Endothelial cell of umbilical vein (primary cell): ENCODE measurements around the gene DNAH10. TPM values are rescaled to one million over a fixed set of nuclear protein-coding genes. Genes with fewer than 3 reads are reported as not detected.
A peak's percentile ranks its signal among the peaks of the same experiment; 100 is the strongest.

Source experiments
- BruUV-seq: library from RNA; stranded (reverse); fragments of 400-500 nt; replicated peaks from 2 replicates; lab custom pipeline; 2021; lab: Mats Ljungman, UMichigan
- CTCF ChIA-PET: fragments of 300-600, 350-600 bp; sonication (Branson Sonifier 250); formaldehyde crosslinking; loops from one replicate; lab custom pipeline; 2021; ENCODE audit warnings: antibody characterized with exemption, inconsistent platforms; lab: Charles Lee
- POLR2A ChIA-PET: fragments of 300-600, 350-600 bp; sonication (Branson Sonifier 250); formaldehyde crosslinking; loops from one replicate; lab custom pipeline; 2021; ENCODE audit warnings: antibody characterized with exemption, inconsistent platforms; lab: Charles Lee
- DNase-seq: peaks from one replicate; pipeline ENCODE4 v3.0.0-alpha.2; 2011; ENCODE audit warnings: low read depth, low spot score
- FAIRE-seq: peaks from 2 replicates; lab custom pipeline; 2011; peaks lifted over from hg19 to GRCh38; lab: Jason Lieb, UNC
- H2AFZ ChIP-seq: 2 replicates; pipeline ENCODE4 v1.6.0; 2012; ENCODE audit warnings: low read depth, low read length, control low read depth, inconsistent platforms
- H3K27ac ChIP-seq: 2 replicates; pipeline ENCODE4 v1.5.1; 2011; ENCODE audit warnings: low read depth, mild to moderate bottlenecking, control low read depth, low read length, moderate library complexity; ENCODE audit not compliant: insufficient read depth
- H3K27me3 ChIP-seq, 2 experiments: 2 replicates each; pipeline versions ENCODE4 v1.6.0 to v1.6.1; 2011; ENCODE audit warnings: low read length in 2 of 2, mixed read lengths in 1 of 2; ENCODE audit not compliant: control insufficient read depth in 2 of 2, insufficient read depth in 2 of 2
- H3K36me3 ChIP-seq, 2 experiments: 2 replicates in 1 of 2; 3 replicates in 1 of 2; pipeline ENCODE4 v1.5.1; 2011; ENCODE audit warnings: low read length in 2 of 2, mild to moderate bottlenecking in 1 of 2, moderate library complexity in 1 of 2; ENCODE audit not compliant: control insufficient read depth in 2 of 2, insufficient read depth in 2 of 2; ENCODE audit errors: extremely low read depth in 1 of 2
- H3K4me1 ChIP-seq: 3 replicates; pipeline ENCODE4 v1.5.1; 2011; ENCODE audit warnings: mild to moderate bottlenecking, low read length; ENCODE audit not compliant: control insufficient read depth, insufficient read depth; ENCODE audit errors: extremely low read depth
- H3K4me2 ChIP-seq: 2 replicates; pipeline ENCODE4 v1.6.1; 2011; ENCODE audit warnings: low read length, control low read depth, mixed read lengths; ENCODE audit not compliant: insufficient read depth
- H3K4me3 ChIP-seq, 3 experiments: fragments of 200-600 bp in 1 of 3; sonication (generic), shearing (Covaris generic) in 1 of 3; replicated peaks in 1 of 3; 2 replicates each; pipeline ENCODE4 v1.5.1; 2011 to 2016; ENCODE audit warnings: control low read depth in 3 of 3, low read length in 3 of 3, mild to moderate bottlenecking in 2 of 3, inconsistent platforms in 1 of 3, low read depth in 1 of 3, moderate library complexity in 1 of 3; ENCODE audit not compliant: insufficient read depth in 1 of 3
- H3K79me2 ChIP-seq: 2 replicates; pipeline ENCODE4 v1.6.0; 2012; ENCODE audit warnings: low read length, inconsistent platforms; ENCODE audit not compliant: control insufficient read depth, insufficient read depth
- H3K9ac ChIP-seq: replicated peaks from 2 replicates; pipeline ENCODE3; 2011; ENCODE audit warnings: low read length, control low read depth; ENCODE audit not compliant: insufficient read depth; ENCODE audit errors: extremely low read depth
- H3K9me1 ChIP-seq: replicated peaks from 3 replicates; pipeline ENCODE4 v1.6.0; 2011; ENCODE audit warnings: mild to moderate bottlenecking, low read length; ENCODE audit not compliant: control insufficient read depth, insufficient read depth; ENCODE audit errors: extremely low read depth
- H3K9me3 ChIP-seq: replicated peaks from 2 replicates; pipeline ENCODE4 v1.5.1; 2012; ENCODE audit warnings: low read length, inconsistent platforms; ENCODE audit not compliant: control insufficient read depth, insufficient read depth
- H4K20me1 ChIP-seq: replicated peaks from 2 replicates; pipeline ENCODE3; 2011; ENCODE audit warnings: mild to moderate bottlenecking, low read length; ENCODE audit not compliant: control insufficient read depth, insufficient read depth; ENCODE audit errors: extremely low read depth
- EZH2 ChIP-seq: IDR thresholded peaks from 2 replicates; pipeline ENCODE4 v1.6.1; 2012; ENCODE audit warnings: borderline replicate concordance, low read depth, mild to moderate bottlenecking, moderate library complexity, low read length, inconsistent platforms; ENCODE audit not compliant: severe bottlenecking
- FOS ChIP-seq: IDR thresholded peaks from 2 replicates; pipeline ENCODE4 v1.6.1; 2011; ENCODE audit warnings: mild to moderate bottlenecking, low read length, moderate library complexity, borderline replicate concordance; ENCODE audit not compliant: insufficient read depth
- GATA2 ChIP-seq: IDR thresholded peaks from 2 replicates; pipeline ENCODE4 v1.7.0; 2011; ENCODE audit warnings: low read depth, mild to moderate bottlenecking, moderate library complexity, mixed read lengths, low read length; ENCODE audit not compliant: insufficient read length, insufficient read depth
- JUN ChIP-seq: IDR thresholded peaks from 2 replicates; pipeline ENCODE4 v1.6.1; 2011; ENCODE audit warnings: borderline replicate concordance, low read depth; ENCODE audit not compliant: insufficient read length, insufficient read depth
- MYC ChIP-seq: IDR thresholded peaks from one replicate; pipeline ENCODE4 v1.6.1; 2011; ENCODE audit warnings: mild to moderate bottlenecking, low read depth, low read length
- POLR2A ChIP-seq: IDR thresholded peaks from 2 replicates; pipeline ENCODE4 v1.6.1; 2012; ENCODE audit warnings: low read depth, mild to moderate bottlenecking, control low read depth, low read length
- POLR2AphosphoS5 ChIP-seq: IDR thresholded peaks from 2 replicates; pipeline ENCODE4 v1.6.1; 2012; ENCODE audit warnings: low read depth, mild to moderate bottlenecking, control low read depth, low read length, moderate library complexity; ENCODE audit not compliant: insufficient read depth
- dilution Hi-C: fragments of 300-500 bp; cut with MboI; formaldehyde crosslinking; loops from one replicate; pipeline ENCODE4 v1.15.0; 2019; ENCODE audit warnings: low sequenced_read_pairs; ENCODE audit not compliant: extremely low pct_ligation_motif_present
- intact Hi-C: fragments of 100-400 bp; cut with micrococcal nuclease; formaldehyde crosslinking; loops from one replicate; pipeline ENCODE4 v1.10.0; 2022
- polyA plus RNA-seq, 4 experiments: library from polyadenylated mRNA; depleted of rRNA in 3 of 4; stranded (reverse) in 3 of 4; unstranded in 1 of 4; fragments of >200 nt; gene quantifications; 2 replicates each; pipeline versions ENCODE4 v1.2.1 to v1.2.3, GENCODE V29; 2011 to 2012; ENCODE audit warnings: missing spikeins in 1 of 4
- total RNA-seq: library from RNA; stranded (reverse); gene quantifications from 2 replicates; pipeline ENCODE4 v1.2.3, GENCODE V29; 2021
- TF ChIP-seq, protein P1 (sequence below): IDR thresholded peaks from 2 replicates; pipeline ENCODE4 v1.6.1; 2011; ENCODE audit not compliant: insufficient read depth, insufficient read length
- TF ChIP-seq, protein P2 (sequence below), 2 donors: IDR thresholded peaks; 1 replicate in 1 of 2; 2 replicates in 1 of 2; pipeline ENCODE4 v1.5.1; 2011; ENCODE audit warnings: low read length in 2 of 2, mild to moderate bottlenecking in 2 of 2, moderate library complexity in 2 of 2, control low read depth in 1 of 2, inconsistent platforms in 1 of 2, low read depth in 1 of 2; ENCODE audit not compliant: insufficient read depth in 1 of 2; ENCODE audit errors: extremely low read depth in 1 of 2

Gene DNAH10
- total and polyA plus RNA-seq, 2 donors (not counting 3 experiments of a cell fraction or from before 2014, with no cell fraction given) = 0.04 to 0.31 TPM

DNA sequence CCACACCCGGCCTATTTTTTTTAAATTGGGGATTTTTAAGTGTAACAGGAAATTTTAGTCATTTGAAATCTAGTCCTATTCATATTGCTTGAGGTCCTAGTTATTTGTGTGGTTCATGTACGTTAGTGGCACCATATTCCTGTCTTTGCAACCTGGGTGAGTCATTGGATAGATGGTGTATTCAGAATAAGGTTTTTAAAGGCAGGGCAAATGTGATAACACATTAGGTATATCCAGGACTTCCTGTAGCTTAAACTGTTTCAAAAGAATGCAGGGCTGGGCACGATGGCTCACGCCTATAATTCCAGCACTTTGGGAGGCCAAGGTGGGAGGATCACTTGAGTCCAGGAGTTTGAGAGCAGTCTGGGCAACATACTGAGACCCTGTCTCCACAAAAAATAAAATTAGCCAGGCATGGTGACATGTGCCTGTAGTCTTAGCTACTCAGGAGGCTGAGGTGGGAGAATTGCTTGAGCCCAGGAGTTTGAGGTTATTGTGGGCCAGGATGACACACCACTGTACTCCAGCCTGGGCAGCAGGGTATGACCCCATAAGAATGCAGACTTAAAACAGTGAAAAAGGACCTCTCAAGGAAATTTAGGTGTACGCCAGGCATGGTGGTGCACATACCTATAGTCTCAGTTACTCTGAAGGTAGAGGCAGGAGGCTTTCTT is 41.8 kb upstream of the DNAH10 start:
- DNase-seq (peak; percentile 12), FAIRE-seq (no peak)
- H3K9ac ChIP-seq = no peak overlapping the region
- ChIA-PET POLR2A (no interaction called here), CTCF (interaction anchor here (0.6 kb wide), 1 partner anchor 32 kb away, joined by 3 read pairs; no protein-coding TSS in a partner anchor)
- no peak overlapping the region for H3K4me3 ChIP-seq
- H3K79me2 ChIP-seq = peaks cover 3% of the 10 kb centered on the region
- H3K4me2 ChIP-seq = no peak overlapping the region
- intact Hi-C loops (no loop called here), dilution Hi-C loops (no loop called here)
- no TSS peak for BruUV-seq
- TF ChIP-seq EZH2 = no peak
- TF ChIP-seq, protein P1, sequence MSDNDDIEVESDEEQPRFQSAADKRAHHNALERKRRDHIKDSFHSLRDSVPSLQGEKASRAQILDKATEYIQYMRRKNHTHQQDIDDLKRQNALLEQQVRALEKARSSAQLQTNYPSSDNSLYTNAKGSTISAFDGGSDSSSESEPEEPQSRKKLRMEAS = no peak
- TF ChIP-seq POLR2AphosphoS5 = no peak
- no peak for TF ChIP-seq FOS
- TF ChIP-seq POLR2A = no peak
- no peak overlapping the region for H2AFZ ChIP-seq
- H3K9me1 ChIP-seq = no peaks in the 10 kb centered on the region
- no peaks in the 10 kb centered on the region for H3K27me3 ChIP-seq
- H3K36me3 ChIP-seq = peaks cover 5 to 7% of the 10 kb centered on the region in 2 experiments
- H3K9me3 ChIP-seq = no peaks in the 10 kb centered on the region
- peaks cover 10% of the 10 kb centered on the region for H3K4me1 ChIP-seq
- no peak overlapping the region for H3K27ac ChIP-seq
- H4K20me1 ChIP-seq = no peaks in the 10 kb centered on the region

DNA sequence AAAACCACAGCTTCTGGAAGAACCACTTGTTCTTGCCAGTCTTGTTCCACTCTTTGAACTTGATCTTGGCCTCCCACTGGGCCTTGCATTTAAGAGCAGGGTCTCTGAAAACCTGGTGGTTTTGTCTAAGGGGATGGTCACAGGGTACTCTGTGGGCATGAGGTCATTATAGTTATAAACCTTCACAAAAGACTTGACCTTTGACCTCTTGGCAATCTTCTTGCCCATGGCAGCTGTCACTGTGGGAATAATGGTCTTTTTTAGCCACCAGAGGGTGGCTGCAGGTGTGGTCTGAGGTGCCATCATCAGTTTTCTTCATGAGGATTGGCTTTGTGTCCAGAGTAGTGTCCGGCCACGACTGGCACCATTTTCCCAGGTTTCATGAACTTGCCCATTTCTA is 40.9 kb upstream of the DNAH10 start:
- no peaks in the 10 kb centered on the region for H3K79me2 ChIP-seq
- ChIA-PET CTCF (interaction anchor here (0.7 kb wide), 1 partner anchor 9 kb away, joined by 3 read pairs; the partner anchor contains the start of gene ATP6V0A2), POLR2A (no interaction called here)
- no peaks in the 10 kb centered on the region for H3K27me3 ChIP-seq
- TF ChIP-seq FOS (no peak), MYC (no peak), GATA2 (no peak), POLR2A (no peak), JUN (no peak), EZH2 (no peak), POLR2AphosphoS5 (no peak)
- TF ChIP-seq, protein P1 = no peak
- TF ChIP-seq, protein P2, sequence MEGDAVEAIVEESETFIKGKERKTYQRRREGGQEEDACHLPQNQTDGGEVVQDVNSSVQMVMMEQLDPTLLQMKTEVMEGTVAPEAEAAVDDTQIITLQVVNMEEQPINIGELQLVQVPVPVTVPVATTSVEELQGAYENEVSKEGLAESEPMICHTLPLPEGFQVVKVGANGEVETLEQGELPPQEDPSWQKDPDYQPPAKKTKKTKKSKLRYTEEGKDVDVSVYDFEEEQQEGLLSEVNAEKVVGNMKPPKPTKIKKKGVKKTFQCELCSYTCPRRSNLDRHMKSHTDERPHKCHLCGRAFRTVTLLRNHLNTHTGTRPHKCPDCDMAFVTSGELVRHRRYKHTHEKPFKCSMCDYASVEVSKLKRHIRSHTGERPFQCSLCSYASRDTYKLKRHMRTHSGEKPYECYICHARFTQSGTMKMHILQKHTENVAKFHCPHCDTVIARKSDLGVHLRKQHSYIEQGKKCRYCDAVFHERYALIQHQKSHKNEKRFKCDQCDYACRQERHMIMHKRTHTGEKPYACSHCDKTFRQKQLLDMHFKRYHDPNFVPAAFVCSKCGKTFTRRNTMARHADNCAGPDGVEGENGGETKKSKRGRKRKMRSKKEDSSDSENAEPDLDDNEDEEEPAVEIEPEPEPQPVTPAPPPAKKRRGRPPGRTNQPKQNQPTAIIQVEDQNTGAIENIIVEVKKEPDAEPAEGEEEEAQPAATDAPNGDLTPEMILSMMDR (IDR thresholded peaks at IDR 0.05; ENCODE audit: extremely low read depth in 1 of 2, insufficient read depth in 1 of 2, low read depth in 1 of 2, low read length in 2 of 2) = no peak
- no TSS peak for BruUV-seq
- H3K27ac ChIP-seq = no peak overlapping the region
- no peak overlapping the region for H3K4me3 ChIP-seq
- FAIRE-seq (no peak), DNase-seq (no peak)
- peaks cover 10% of the 10 kb centered on the region for H3K4me1 ChIP-seq
- H2AFZ ChIP-seq = no peak overlapping the region
- intact Hi-C loops = no loop called here
- no peaks in the 10 kb centered on the region for H3K9me1 ChIP-seq
- no peaks in the 10 kb centered on the region for H3K9me3 ChIP-seq
- H4K20me1 ChIP-seq = no peaks in the 10 kb centered on the region
- dilution Hi-C loops = no loop called here
- H3K36me3 ChIP-seq = peaks cover 9 to 10% of the 10 kb centered on the region in 2 experiments
- no peak overlapping the region for H3K9ac ChIP-seq
- no peak overlapping the region for H3K4me2 ChIP-seq
